UCSD-AML1 (cell line): Measurements from ENCODE around the gene RAB27B.

Experiments used
- DNase-seq: peaks from one replicate; lab custom pipeline; 2025; ENCODE audit not compliant: unreplicated experiment; lab: John Stamatoyannopoulos, UW

The RAB27B gene

DNA sequence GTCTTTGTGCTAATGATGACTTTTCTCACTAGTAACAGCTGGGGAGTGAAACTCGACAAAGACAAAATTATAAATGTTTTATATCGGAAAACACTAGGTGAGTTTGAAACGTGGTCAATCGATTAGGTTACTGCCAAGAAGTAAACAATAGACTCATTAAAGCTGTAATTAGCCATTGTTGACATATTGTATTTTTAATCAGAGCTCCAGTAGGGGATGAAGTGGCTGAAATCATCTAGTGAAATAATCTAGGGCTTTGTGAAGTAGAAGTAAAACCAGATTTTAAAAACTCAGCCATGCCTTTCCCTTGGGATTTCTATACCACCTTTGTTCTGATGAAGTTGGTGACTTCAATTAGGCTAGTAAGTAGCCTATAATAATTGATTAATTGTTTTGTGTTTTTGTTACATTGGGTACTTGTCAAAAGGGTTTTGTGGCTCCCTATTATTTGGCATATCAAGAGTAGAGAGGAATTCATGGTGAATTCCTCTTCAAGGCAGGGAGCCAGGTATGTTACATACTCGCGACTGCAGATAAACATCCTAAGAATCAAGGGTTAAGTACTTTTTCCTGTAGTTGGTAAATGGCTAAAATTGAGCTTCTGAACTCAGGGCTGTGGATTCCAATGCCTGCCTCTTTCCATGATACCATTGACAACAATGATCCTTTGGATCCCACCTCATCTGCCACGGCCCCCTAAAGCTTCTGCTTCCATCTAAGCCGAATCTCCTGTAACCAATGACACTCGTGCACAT lies 31.6 kb downstream of the RAB27B start:
- DNase-seq, result no peak

DNA sequence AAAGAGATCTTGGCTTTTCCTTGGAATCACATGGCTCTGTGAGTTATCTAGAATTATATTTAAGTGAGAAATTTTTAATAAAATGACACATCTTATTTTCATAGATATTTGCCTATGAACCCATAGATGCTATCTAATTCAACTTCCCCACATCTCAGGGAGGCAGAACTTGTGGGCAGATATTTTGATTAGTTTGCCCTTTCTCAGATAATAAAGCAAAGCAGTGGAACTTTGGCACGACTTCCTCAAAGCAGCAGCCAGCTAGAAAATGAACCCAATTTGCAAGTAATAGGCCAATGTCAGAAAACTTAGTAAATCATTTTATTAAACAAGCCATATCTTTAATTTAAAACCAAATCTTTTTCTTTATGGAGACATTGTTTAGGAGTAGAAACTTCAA lies 32.7 kb downstream of the RAB27B start:
- no peak for DNase-seq

DNA sequence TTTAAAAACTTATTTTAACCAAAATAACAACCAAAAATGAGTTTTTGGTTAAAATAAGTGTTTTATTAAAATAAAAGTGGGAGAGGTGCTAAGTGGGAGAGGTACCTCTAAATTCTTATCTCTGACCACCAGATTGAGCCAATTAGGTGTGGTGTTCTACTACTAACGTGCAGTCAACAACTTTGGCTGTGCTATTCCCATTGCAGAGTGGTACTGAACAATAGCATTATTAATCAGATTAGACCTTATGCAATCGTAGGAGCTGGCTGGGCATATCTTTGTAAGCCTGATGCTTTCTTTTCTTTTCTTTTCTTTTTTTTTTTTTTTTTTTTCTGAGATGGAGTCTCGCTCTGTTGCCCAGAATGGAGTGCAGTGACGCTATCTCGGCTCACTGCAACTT lies 38.9 kb downstream of the RAB27B start:
- no peak for DNase-seq

DNA sequence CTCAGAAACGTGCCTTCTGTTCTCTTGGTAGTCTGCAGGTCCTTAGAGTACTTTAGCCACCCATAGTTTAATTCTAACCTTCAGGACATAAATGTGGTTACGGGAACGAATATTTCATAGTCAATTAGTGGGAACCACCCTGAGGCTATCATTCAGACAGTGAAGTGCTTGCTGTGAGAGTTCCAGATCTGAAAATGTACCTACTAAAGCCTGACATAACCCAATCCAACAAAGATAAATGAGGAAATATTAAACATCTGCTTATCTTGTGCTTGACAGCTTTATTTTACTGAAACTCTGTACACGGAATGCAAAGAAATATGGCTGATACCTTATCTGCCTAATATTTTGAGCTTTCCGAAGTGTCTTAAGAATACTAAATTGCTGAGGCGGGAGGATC lies 43.0 kb downstream of the RAB27B start:
- DNase-seq, result no peak

DNA sequence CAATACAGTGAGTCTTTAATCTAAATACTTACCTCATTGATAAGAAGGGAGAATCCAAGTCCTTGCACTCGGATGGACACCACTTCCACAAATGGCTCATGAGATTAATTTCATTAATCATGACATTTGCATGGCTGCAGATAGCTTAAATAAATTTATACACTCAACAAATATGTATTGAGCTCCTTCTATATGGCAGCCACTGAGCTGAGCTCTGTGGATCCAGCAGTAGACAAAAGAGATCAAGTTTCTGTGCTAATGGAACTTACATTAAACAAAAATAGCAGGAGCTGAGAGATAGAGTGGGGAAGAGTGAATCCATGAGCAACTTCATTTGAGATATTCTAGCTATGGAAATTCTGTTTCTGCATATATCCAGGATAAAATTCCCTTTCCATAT lies 44.4 kb downstream of the RAB27B start:
- DNase-seq, result no peak

DNA sequence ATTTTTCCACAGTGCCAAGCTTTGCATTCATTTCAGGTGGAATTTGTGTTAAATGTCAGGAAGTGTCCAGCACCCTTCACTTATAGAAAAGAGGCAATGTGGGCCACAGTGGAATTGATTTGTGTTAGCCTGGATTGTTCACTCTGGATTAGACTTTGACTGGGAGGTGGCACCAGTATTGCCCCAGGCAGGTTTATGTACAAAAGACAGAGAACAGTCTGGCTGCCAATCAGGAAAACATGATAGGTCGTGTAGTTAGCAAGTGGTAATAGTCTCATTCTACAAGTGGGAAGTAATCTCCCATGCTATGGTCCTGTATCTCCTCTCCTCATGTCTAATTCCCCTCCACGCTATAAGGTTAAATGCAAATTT lies 45.6 kb downstream of the RAB27B start:
- DNase-seq, result no peak

DNA sequence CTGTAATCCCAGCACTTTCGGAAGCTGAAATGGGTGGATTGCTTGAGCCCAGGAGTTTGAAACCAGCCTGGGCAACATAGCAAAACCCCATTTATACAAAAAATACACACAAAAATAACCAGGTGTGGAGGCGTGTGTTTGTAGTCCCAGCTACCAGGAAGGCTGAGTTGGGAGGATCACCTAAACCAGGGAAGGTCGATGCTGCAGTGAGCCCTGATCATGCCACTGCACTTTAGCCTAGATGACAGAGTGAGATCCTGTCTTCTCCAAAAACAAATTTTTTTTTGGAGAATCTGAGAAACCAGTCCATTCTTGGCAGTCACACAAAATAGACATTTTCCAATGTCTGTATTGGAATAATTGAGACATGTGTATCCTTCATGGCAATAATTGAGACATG lies 46.8 kb downstream of the RAB27B start:
- no peak for DNase-seq

DNA sequence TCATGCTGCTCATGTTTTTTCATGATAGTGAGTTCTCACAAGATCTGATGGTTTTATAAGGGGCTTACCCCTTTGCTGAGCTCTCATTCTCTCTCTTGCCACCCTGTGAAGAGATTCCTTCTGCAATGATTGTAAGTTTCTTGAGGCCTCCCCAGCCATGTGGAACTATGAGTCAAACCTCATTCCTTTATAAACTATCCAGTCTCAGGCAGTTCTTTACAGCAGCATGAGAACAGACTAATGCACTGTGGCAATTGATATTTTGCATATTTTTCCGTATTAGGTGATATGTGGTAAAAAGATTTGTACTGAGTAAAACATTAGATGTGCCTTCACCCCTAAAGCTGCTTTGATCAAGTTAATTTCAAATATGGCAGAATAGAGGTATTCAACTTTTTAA lies 48.8 kb downstream of the RAB27B start:
- no peak for DNase-seq

DNA sequence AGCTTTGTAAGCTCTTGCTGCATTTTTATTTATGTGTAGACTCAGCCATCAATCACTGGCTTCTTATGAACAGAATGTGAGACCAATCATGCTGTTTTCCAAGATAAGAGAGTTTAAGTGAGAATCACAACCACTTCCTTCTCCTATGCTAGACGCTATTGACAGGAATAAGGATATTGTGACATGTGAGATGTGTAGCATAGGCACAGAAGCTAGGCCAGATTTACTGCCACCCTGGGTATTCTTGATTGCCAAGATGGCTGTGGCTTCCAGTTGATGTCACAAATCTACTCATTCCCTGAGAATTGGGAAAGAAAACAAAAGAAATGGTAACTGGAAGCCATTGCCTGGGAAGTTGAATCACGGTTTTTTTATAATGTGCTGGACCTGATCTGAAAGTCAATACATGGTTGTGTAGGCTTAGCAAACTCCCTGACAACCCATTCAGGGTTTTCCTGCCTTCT lies 49.9 kb downstream of the RAB27B start:
- no peak for DNase-seq

DNA sequence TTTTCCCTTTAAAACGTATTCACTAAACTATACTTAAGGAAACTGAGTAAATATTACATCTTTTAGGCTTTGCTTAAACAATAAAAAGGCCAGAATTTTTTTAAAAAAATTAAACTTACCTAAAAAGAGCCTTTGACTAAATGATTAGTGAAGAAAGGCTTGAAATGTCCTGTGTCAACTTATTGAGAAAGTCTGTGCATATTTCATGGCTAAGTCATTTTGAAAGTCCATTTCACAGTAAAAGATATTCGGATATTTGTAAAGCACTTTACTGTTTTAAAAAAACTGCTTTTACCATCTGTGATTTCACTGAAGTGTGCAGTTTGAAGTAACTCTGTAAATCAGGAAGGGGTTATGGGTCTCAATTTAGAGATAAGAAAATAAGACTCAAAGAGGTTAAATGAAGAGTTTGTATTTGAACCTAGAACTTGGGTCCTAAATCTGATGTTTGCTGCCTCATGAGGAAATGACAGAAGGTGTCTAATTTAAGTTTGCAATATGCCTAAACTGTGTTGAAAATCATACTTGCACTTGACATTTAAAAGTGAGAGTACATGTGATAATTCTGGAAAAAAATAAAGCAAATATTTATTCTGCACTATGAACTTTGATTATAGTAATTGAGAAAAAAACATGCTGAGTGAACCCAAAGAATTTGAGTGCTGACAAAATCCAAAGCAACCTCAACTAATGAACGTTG lies 50.5 kb downstream of the RAB27B start:
- no peak for DNase-seq

DNA sequence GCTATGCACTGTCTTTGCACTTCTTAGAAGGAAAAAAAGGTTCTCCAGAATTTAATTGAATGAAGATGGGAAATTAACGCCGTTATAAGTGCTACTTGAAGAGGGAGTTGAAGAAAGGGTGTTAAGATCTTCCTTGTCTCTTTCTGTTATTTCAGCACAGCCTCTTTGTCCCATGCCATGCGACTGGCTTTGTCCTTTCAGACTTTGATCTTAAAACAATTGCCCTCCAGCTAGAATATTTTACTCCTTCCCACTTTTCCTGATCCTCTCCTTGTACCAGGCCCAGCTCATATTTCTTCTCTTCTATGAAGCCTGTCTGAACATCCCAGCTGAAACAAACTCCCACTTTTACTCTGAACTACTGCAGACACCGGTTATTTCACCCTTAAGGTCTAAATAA lies 51.4 kb downstream of the RAB27B start:
- DNase-seq, result no peak

DNA sequence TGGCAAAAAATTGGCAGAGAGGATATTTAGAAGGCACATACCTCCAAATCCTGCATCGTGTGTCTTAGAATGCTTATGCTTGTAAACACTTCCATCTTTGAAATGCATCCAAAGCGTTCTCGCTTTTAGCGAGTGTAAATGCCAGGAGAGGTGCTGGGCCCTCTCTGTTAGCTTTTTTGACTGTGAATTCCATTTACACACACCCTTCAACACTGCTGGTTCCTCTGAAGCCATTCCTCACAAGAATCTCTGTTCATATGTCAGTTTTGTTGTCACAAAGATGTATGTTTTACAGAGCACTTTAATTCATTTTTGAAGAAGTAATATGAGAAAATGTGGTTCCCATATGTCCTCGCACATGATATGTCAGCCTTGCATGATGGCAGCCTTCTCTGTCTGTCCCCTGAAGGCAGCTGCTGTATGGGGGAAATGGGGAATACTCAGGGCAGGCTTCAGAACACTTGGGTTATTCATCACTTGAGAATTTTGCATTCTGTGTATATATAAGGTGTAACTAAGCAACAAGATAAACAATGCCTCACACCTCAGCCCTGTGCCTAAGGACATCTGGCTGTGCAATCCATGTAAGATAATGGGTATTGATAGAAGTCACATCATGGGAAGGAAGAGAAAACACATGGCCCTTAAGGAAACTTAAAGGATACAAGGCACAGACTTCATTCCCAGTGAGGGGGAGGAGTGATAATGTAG lies 52.3 kb downstream of the RAB27B start:
- no peak for DNase-seq

DNA sequence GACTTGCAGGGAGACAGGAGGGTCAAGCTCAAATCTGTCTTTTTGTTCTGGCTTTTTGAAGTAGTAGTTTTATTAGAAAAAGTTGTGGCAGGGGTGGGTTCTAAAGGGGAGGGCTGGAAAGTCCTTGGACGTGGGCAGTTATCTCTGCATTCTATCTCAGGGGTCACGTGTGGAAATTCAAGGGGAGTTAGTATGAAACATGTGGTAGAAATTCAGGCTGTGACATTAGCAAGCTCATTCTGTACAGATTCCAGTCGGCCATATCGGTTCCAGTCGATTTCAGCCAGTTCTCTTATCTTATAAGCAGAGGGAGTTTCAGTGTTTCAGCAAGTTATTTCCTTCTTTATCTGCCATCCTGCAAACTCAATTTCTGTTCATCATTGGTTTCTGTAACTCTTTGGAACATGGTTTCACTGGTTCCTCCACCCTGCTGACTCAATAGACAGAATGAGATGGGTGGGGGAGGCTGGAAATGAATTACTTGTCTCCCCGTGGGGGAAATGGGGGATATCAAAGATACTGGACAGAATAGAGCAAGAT lies 53.0 kb downstream of the RAB27B start:
- DNase-seq, result no peak

DNA sequence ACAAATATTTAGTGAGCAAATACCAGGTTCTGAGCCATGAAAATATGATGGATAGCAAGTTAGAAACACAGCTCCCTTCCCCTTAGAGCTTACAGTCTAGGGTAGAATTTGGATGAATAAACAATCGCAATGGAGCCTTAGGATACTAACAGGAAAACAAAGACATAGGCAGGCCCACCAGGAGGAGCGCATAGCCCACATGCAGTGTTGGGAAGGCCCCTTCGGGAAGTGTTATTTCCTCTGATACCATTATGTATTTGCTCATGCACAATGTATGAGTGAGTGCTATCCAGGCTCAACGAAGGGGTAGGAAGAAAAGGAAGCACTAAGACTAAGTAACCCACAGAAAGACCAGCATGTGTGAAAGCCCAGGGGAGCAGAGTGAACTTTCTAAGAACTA lies 54.0 kb downstream of the RAB27B start:
- no peak for DNase-seq

DNA sequence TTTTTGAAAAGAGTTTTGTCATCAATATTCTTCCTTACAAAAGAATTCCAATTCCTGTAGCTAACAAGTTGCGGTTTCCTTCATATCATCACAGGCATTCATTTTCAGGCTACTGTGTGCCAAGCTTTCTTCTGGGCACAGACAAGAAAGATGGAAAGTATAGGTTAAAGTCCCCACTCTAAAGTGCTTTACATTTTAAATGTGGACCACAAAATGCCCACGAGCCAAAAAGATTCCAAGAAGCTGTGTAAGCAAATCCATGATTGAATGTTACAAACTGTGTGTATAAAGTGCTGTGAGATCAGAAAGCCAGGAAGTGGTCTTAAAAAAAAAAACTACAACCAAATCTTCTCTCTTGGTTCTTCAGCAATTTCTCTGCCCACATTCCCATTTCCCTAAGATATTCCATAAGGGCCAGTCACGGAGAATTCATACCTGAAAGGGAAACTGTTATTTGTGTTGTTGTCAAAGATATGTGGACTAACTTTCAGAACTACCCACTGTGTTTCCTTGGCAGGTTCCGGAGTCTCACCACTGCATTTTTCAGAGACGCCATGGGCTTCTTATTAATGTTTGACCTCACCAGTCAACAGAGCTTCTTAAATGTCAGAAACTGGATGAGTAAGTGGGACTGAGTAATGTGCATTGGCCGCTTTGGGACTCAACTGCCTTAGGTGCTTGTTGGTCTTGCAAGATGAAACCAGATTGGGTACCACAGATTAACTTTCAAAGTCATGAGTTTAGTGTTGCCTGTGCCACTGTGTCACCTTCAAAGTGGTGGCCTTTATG lies 55.7 kb downstream of the RAB27B start:
- no peak for DNase-seq

DNA sequence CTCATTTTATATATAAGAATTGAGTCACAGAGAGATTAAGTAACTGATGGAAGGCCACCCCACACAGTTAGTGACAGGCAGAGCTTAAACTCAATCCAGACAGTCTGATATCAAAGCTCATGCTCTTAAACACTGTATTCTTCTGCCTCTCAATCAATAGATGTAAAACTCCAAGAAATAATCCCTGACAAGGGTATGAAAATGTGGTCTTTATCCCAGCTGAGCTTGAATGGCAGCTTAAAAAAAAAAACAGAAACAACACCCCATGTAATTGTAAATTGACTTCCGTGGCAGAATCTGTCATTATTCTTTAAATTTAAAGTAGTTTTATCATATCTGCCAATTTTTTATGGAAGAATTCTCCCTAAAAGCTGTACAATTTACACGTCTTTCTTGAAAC lies 60.1 kb downstream of the RAB27B start:
- DNase-seq, result no peak

DNA sequence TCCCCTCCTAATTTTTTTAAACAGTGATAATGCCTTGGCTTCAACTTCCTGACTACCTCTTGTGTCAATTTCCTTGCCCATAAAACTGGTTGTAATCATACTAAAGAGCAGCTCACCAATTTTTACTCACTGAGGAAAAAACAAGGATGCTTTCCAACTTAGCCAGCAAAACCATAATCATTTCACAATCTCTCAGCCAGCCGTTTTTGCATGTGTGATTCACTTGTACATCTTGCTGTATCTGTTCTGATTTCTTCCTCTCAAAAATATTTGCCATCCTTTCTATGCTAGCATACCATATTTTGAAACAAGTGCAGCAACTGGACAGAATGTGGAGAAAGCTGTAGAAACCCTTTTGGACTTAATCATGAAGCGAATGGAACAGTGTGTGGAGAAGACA lies 60.7 kb downstream of the RAB27B start:
- no peak for DNase-seq

DNA sequence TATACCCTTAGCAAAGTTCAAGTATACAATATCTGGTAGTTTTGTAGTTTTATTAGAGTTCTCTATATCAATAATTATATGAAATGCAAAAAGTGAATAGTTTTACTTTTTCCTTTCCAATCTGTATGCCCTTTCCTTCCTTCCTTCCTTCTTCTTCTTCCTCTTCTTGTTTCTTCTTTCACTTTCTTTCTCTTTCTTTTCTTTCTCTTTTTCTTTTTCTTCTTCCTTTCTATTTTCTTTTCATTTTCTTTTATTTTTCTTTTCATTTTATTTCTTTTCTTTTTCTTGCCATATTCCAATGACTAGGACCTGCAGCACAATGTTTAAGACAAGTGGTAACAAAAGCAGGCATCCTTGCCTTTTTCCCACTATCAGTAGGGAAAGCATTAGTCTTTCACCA lies 71.2 kb downstream of the RAB27B start:
- DNase-seq, result no peak

DNA sequence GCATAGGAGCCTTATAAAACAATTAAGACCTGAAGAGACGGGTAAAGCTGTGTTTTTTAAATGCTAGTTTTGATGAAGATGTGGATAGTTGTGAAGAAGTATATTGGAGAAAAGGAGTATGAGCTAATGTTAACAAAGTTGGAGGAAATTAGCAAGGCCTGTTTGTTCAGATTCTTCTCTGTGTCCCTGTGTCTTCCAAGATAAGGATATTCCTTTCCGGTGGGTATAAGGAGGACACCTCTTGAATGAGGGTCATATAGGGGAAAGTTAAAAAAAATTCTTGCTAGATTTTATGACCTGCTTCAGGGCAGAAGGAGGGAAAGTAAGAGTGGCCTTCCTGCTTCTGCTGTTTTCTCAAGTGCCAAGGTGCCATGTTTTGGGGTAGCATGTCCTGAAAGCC lies 72.0 kb downstream of the RAB27B start:
- DNase-seq, result no peak

DNA sequence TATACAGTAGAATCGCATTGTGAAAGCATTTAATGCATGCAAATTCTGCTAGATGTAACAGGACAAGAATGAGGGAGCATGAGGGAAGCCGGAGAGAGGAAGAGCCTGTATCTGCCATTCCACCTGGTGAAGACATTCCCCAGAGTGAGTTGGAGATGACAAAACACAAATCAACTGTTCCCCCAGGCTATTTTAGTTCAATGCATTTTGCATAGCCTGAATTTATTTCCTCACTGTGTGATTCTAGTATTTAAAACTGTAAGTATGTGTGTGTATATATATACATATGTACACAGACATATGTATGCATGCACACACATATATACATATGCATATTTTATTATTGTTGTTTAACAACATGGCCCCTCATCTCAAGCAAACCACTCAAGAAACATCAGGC lies 76.3 kb downstream of the RAB27B start:
- no peak for DNase-seq

DNA sequence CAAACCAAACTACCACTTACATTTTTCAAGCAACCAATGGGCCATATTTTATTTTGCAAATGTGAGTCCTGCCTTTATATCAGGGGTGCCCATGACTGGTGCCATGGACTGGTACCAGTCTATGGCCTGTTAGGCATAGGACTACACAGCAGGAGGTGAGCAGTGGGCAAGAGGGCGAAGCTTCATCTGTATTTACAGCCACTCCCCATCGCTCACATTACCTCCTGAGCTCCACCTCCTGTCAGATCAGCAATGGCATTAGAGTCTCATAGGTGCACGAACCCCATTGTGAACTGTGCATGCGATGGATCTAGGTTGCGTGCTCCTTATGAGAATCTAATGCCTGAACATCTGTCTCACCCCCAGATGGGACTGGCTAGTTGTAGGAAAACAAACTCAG lies 77.4 kb downstream of the RAB27B start:
- no peak for DNase-seq
